Measurements from ENCODE around the gene IMMP2L. TPM values are rescaled to one million over a fixed set of nuclear protein-coding genes. Genes with fewer than 3 reads are reported as not detected.

Gene IMMP2L
- total and polyA plus RNA-seq, 2 of the 13 experiments (the other 11 are each of a cell fraction or from before 2014, with no cell fraction given) = 7.8 to 16.9 TPM

DNA sequence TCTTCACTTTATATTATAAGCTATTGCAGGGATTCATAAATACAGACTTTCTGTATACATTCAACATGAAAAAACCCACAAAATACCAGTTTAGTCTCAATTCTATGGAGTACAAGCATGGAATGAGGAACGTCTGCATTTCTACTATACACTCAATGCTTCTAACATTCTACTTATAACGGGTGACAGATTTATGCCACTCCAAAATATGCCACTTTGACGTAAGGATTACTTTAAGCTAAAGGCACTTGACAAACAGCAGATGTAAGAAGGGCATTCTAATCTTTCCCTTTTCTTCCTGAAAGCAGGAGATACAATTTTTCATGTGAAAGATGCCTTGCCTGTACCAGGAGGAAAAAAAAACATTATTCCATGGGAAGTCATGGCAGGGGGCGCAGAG lies 676.8 kb downstream of the IMMP2L start (continued):
- TF ChIP-seq, protein P1, sequence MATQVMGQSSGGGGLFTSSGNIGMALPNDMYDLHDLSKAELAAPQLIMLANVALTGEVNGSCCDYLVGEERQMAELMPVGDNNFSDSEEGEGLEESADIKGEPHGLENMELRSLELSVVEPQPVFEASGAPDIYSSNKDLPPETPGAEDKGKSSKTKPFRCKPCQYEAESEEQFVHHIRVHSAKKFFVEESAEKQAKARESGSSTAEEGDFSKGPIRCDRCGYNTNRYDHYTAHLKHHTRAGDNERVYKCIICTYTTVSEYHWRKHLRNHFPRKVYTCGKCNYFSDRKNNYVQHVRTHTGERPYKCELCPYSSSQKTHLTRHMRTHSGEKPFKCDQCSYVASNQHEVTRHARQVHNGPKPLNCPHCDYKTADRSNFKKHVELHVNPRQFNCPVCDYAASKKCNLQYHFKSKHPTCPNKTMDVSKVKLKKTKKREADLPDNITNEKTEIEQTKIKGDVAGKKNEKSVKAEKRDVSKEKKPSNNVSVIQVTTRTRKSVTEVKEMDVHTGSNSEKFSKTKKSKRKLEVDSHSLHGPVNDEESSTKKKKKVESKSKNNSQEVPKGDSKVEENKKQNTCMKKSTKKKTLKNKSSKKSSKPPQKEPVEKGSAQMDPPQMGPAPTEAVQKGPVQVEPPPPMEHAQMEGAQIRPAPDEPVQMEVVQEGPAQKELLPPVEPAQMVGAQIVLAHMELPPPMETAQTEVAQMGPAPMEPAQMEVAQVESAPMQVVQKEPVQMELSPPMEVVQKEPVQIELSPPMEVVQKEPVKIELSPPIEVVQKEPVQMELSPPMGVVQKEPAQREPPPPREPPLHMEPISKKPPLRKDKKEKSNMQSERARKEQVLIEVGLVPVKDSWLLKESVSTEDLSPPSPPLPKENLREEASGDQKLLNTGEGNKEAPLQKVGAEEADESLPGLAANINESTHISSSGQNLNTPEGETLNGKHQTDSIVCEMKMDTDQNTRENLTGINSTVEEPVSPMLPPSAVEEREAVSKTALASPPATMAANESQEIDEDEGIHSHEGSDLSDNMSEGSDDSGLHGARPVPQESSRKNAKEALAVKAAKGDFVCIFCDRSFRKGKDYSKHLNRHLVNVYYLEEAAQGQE (IDR thresholded peaks at IDR 0.05; ENCODE audit: borderline replicate concordance in 1 of 2, low read depth in 1 of 2, low read length in 2 of 2) = no peak
- TF ChIP-seq IRF2 (CRISPR knock-in tag; IDR thresholded peaks at IDR 0.05) (no peak), TBL1XR1 (IDR thresholded peaks at IDR 0.05; ENCODE audit: borderline replicate concordance, low read length, partially characterized antibody) (no peak), DZIP1 (CRISPR knock-in tag; IDR thresholded peaks at IDR 0.05) (no peak), EHMT2 (IDR thresholded peaks at IDR 0.05; ENCODE audit: borderline replicate concordance, low read depth, low read length) (no peak), HOXA7 (CRISPR knock-in tag; IDR thresholded peaks at IDR 0.05) (no peak)
- TF ChIP-seq, protein P2, sequence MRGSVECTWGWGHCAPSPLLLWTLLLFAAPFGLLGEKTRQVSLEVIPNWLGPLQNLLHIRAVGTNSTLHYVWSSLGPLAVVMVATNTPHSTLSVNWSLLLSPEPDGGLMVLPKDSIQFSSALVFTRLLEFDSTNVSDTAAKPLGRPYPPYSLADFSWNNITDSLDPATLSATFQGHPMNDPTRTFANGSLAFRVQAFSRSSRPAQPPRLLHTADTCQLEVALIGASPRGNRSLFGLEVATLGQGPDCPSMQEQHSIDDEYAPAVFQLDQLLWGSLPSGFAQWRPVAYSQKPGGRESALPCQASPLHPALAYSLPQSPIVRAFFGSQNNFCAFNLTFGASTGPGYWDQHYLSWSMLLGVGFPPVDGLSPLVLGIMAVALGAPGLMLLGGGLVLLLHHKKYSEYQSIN (CRISPR knock-in tag; IDR thresholded peaks at IDR 0.05; ENCODE audit: borderline replicate concordance) = no peak

All from HepG2 (cell line).